ENCODE results near the gene CCDC171. TPM values are rescaled to one million over a fixed set of nuclear protein-coding genes. Genes with fewer than 3 reads are reported as not detected.
"Not testable (repeated sequence)": the region's sequence is repeated elsewhere in the genome, so short reads cannot be mapped to it uniquely, and the experiment has no call there.

CCDC171 gene
- total and polyA plus RNA-seq, 8 donors, result 1.5 to 3.7 (median 2.7) TPM

- DNase-seq (no peak), FAIRE-seq (no peak), ATAC-seq (no peak)
- 89 to 91% methylated on average over 3 of the region's 3 CpGs for WGBS, 2 donors
- H3K9me3 ChIP-seq, result no peaks in the 10 kb centered on the region
- no peak overlapping the region for H3K27ac ChIP-seq
- no peak for TF ChIP-seq CTCF (IDR thresholded peaks at IDR 0.05)
- intact Hi-C loops (cut with DNase I), result no loop called here
- no peaks in the 10 kb centered on the region for H3K36me3 ChIP-seq
- no peaks in the 10 kb centered on the region for H3K4me1 ChIP-seq
- no peak overlapping the region for H3K4me3 ChIP-seq
- no peaks in the 10 kb centered on the region for H3K27me3 ChIP-seq
These were observed 31.5 kb downstream of the CCDC171 start for GRCh38 chr9:15584379-15584778.

GRCh38 chr9:15592317-15592716 is 39.5 kb downstream of the CCDC171 start:
- Histone ChIP-seq H3K36me3 (no peaks in the 10 kb centered on the region), H3K4me3 (no peak overlapping the region), H3K9me3 (no peaks in the 10 kb centered on the region), H3K27ac (no peak overlapping the region), H3K4me1 (no peaks in the 10 kb centered on the region), H3K27me3 (no peaks in the 10 kb centered on the region)
- 87 to 91% methylated on average over 3 of the region's 3 CpGs for WGBS, 2 donors
- ATAC-seq (no peak), DNase-seq (no peak), FAIRE-seq (no peak)
- intact Hi-C loops (cut with DNase I), result no loop called here
- TF ChIP-seq CTCF (IDR thresholded peaks at IDR 0.05), result no peak

GRCh38 chr9:15592940-15593339 is 40.1 kb downstream of the CCDC171 start:
- H3K27ac ChIP-seq; H3K4me3 ChIP-seq; intact Hi-C loops (cut with DNase I); DNase-seq; H3K36me3 ChIP-seq; FAIRE-seq; H3K9me3 ChIP-seq; H3K4me1 ChIP-seq; ATAC-seq; H3K27me3 ChIP-seq: not testable (repeated sequence)
- 91 to 96% methylated on average over 1 of the region's 1 CpG for WGBS, 2 donors

- H3K4me1 ChIP-seq, H3K9me3 ChIP-seq, H3K27ac ChIP-seq, H3K4me3 ChIP-seq, ATAC-seq, FAIRE-seq, H3K27me3 ChIP-seq, H3K36me3 ChIP-seq: not testable (repeated sequence)
- DNase-seq, result peak in 1 of 6 donors; percentile 35
- intact Hi-C loops (cut with DNase I), result loop anchor here in 1 of 3 donors (10.0 kb wide), 1 partner anchor 396 kb away; no protein-coding TSS in a partner anchor
- WGBS, 2 donors, result 94 to 99% methylated on average over 19 of the region's 19 CpGs
These were observed 48.0 kb downstream of the CCDC171 start for GRCh38 chr9:15600666-15601330.

GRCh38 chr9:15606643-15607472 is 54.0 kb downstream of the CCDC171 start:
- WGBS, 2 donors, result 41 to 46% methylated on average over 2 of the region's 2 CpGs
- Histone ChIP-seq H3K9me3 (no peaks in the 10 kb centered on the region), H3K27ac (no peak overlapping the region), H3K4me3 (no peak overlapping the region), H3K27me3 (no peaks in the 10 kb centered on the region), H3K4me1 (no peaks in the 10 kb centered on the region), H3K36me3 (no peaks in the 10 kb centered on the region)
- DNase-seq (no peak), FAIRE-seq (peak; percentile 98), ATAC-seq (peak; percentile 38 to 70 (median 60))
- intact Hi-C loops (cut with DNase I), result loop anchor here in 1 of 3 donors (10.0 kb wide), 1 partner anchor 402 kb away; no protein-coding TSS in a partner anchor
- TF ChIP-seq CTCF (IDR thresholded peaks at IDR 0.05), result peak; percentile 38 to 75 (median 68)
